Measurements from ENCODE around the gene GPR61.
A peak's percentile ranks its signal among the peaks of the same experiment; 100 is the strongest.

The GPR61 gene

DNA sequence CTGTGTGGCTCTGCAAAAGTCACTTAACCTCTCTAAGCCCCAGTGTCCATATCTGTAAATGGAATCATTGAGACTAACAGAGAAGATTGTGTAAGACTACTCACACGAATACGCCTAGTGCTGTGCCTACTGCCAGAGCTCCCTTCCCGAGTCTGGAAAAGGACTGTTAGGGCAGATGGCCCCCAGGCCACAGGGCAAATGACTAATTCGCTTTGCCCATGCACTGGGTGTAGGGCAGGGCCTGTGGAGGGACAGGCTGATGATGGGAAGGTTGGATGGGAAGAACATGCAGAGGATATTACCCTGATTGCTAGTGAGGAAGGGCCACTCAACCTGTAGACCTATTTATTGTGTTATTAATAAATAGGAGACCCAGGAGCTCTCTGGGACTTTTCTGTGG, 4.2 kb upstream of the GPR61 start:
- WGBS (ENCODE audit: insufficient coverage), result 95% methylated on average over 4 of the region's 4 CpGs
- H3K4me1 ChIP-seq (ENCODE audit: control extremely low read depth in 1 of 4, control insufficient read depth in 4 of 4, insufficient read depth in 4 of 4, low read length in 3 of 4), result peaks cover 0 to 15% (median 5%) of the 10 kb centered on the region in 4 experiments
- no peak overlapping the region for H3K27ac ChIP-seq (ENCODE audit: insufficient read depth in 1 of 2, low read depth in 1 of 2, low read length in 2 of 2, poor library complexity in 1 of 2, severe bottlenecking in 2 of 2)
- CTCF ChIA-PET, result interaction anchor here (1.0 to 26.3 kb wide), 6 partner anchors 7 to 268 kb away, joined by 3 to 1203 read pairs (median 58); partner anchors contain the start of genes AMIGO1, AMPD2, ATXN7L2 and CYB561D1
- no peaks in the 10 kb centered on the region for H3K9me3 ChIP-seq (ENCODE audit: control extremely low read depth in 1 of 5, control insufficient read depth in 4 of 5, insufficient read depth in 2 of 5, low read depth in 1 of 5, low read length in 4 of 5)
- H3K4me3 ChIP-seq (ENCODE audit: control insufficient read depth in 1 of 7, extremely low read depth in 1 of 7, insufficient read depth in 4 of 7, low read depth in 2 of 7, low read length in 6 of 7), result no peak overlapping the region
- POLR2A ChIA-PET, result no interaction called here
- H3K27me3 ChIP-seq (replicated peaks in 2 of 5; ENCODE audit: control insufficient read depth in 4 of 5, insufficient read depth in 5 of 5, low read length in 4 of 5), result no peaks in the 10 kb centered on the region
- DNase-seq, result no peak
- no peaks in the 10 kb centered on the region for H3K36me3 ChIP-seq (ENCODE audit: control insufficient read depth in 4 of 4, insufficient read depth in 4 of 4, low read length in 3 of 4)

DNA sequence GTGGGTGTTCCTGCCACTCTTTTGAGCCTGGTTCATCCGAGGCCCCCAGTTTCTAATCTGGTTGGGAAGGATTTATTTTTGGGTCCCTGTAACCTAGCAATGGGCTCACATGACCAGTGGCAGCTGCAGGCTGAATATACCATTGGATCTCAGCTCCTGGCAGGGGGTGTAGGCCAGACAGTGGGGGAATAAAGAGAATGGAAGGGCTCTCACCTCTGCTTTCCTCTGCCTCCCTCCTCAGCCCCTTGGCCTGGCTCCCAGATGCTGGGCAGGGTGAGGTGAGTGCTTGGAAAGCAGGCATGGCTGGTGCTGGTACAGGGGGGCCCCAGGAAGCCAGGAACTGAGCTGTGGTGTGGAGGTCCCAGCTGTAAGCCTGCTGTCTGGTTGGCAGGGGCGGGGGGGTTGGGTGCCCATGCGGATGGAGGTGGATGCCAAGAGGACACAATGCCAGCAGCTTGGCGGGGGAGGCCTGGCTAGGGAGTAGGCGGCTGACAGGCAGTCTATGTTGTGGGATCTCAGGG, 3.6 kb upstream of the GPR61 start:
- 81% methylated on average over 3 of the region's 5 CpGs for WGBS (ENCODE audit: insufficient coverage)
- Histone ChIP-seq H3K27me3 (replicated peaks in 2 of 5; ENCODE audit: control insufficient read depth in 4 of 5, insufficient read depth in 5 of 5, low read length in 4 of 5) (no peaks in the 10 kb centered on the region), H3K4me1 (ENCODE audit: control extremely low read depth in 1 of 4, control insufficient read depth in 4 of 4, insufficient read depth in 4 of 4, low read length in 3 of 4) (peaks cover 0 to 15% (median 5%) of the 10 kb centered on the region in 4 experiments), H3K4me3 (ENCODE audit: control insufficient read depth in 1 of 7, extremely low read depth in 1 of 7, insufficient read depth in 4 of 7, low read depth in 2 of 7, low read length in 6 of 7) (no peak overlapping the region), H3K9me3 (ENCODE audit: control extremely low read depth in 1 of 5, control insufficient read depth in 4 of 5, insufficient read depth in 2 of 5, low read depth in 1 of 5, low read length in 4 of 5) (no peaks in the 10 kb centered on the region), H3K36me3 (ENCODE audit: control insufficient read depth in 4 of 4, insufficient read depth in 4 of 4, low read length in 3 of 4) (no peaks in the 10 kb centered on the region), H3K27ac (ENCODE audit: insufficient read depth in 1 of 2, low read depth in 1 of 2, low read length in 2 of 2, poor library complexity in 1 of 2, severe bottlenecking in 2 of 2) (no peak overlapping the region)
- ChIA-PET POLR2A (no interaction called here), CTCF (interaction anchor here (1.0 to 26.3 kb wide), 4 partner anchors 6 to 182 kb away, joined by 3 to 1203 read pairs (median 270); partner anchors contain the start of genes AMIGO1, AMPD2, ATXN7L2 and CYB561D1)
- peak in 1 of 3 donors; percentile 7 for DNase-seq

DNA sequence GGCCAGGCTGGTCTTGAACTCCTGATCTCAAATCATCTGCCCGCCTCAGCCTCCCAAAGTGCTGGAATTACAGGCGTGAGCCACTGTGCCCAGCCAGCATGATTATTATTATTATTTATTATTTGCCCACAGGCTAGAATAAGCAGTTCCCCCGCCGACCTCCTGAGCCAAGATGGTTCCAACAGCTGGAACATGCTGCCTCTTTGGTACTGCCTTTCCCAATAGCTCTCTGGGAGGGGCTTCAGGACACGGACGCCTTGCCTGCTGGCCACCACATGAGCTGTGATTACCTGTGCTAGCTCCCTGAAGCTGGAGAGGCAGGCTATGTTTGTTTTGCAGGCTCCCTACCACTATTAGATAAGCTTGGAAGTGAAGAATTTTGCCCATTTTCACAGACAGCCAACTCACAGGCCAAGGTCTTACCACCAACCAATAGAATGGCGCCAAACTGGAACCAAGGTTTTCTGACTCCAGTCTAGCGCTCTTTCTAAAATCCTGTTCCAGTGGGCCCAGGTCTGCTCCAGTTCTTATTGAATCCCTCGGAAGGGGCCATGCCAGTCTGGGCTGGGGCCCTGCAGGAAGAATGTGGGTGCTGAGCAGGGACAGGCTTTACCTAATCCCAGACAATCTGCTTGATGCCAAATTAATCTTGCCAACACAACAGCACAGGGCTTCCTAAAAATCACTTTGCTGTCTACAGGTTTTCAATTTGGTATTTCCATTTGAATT, 2.1 kb upstream of the GPR61 start:
- H3K4me3 ChIP-seq (ENCODE audit: control insufficient read depth in 1 of 7, extremely low read depth in 1 of 7, insufficient read depth in 4 of 7, low read depth in 2 of 7, low read length in 6 of 7), result no peak overlapping the region
- POLR2A ChIA-PET, result no interaction called here
- no peaks in the 10 kb centered on the region for H3K9me3 ChIP-seq (ENCODE audit: control extremely low read depth in 1 of 5, control insufficient read depth in 4 of 5, insufficient read depth in 2 of 5, low read depth in 1 of 5, low read length in 4 of 5)

DNA sequence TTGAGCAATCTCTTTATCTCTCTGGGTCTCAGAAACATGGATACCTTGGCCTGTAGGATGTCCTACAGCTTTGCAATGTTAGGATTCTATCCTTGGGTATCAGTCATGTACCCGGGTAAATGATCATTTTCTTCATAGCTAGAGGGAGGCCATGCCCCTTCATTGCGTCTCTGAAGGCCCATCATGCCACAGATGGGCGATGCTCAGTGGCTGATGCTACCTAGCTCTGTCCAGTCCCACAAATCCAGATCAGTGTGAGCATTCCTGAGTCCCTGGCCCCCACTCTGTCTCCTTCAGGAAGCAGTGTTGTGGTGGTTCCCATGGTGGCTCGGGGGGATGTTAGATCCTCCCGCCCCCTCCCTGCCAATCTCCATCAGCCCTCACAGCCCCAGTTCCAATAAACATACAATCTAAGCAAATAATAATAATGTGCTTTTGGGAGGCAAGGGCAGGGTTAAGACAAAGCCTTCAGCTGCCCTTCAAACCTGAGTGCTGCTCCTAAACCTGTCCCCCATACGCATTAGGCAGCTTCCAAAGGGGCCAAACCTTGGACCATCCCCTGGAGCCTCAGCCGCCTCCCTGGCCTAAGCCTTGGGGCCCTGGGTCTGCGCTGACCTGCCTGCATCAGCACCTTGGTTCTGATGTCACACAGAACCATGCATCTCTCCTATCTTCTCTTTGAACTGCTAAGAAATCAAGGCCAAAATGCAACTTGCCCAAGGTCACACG, 681 bp upstream of the GPR61 start:
- H3K27me3 ChIP-seq (replicated peaks in 2 of 5; ENCODE audit: control insufficient read depth in 4 of 5, insufficient read depth in 5 of 5, low read length in 4 of 5), result peaks cover 0 to 3% (median 0%) of the 10 kb centered on the region in 5 experiments
- H3K4me1 ChIP-seq (ENCODE audit: control extremely low read depth in 1 of 4, control insufficient read depth in 4 of 4, insufficient read depth in 4 of 4, low read length in 3 of 4), result peaks cover 0 to 7% (median 0%) of the 10 kb centered on the region in 4 experiments
- H3K36me3 ChIP-seq (ENCODE audit: control insufficient read depth in 4 of 4, insufficient read depth in 4 of 4, low read length in 3 of 4), result no peaks in the 10 kb centered on the region
- POLR2A ChIA-PET, result no interaction called here
- H3K27ac ChIP-seq (ENCODE audit: insufficient read depth in 1 of 2, low read depth in 1 of 2, low read length in 2 of 2, poor library complexity in 1 of 2, severe bottlenecking in 2 of 2), result no peak overlapping the region
- no peak overlapping the region for H3K4me3 ChIP-seq (ENCODE audit: control insufficient read depth in 1 of 7, extremely low read depth in 1 of 7, insufficient read depth in 4 of 7, low read depth in 2 of 7, low read length in 6 of 7)
- no peaks in the 10 kb centered on the region for H3K9me3 ChIP-seq (ENCODE audit: control extremely low read depth in 1 of 5, control insufficient read depth in 4 of 5, insufficient read depth in 2 of 5, low read depth in 1 of 5, low read length in 4 of 5)
- 100% methylated on average over 7 of the region's 9 CpGs for WGBS (ENCODE audit: insufficient coverage)
- CTCF ChIA-PET, result interaction anchor here (1.1 to 26.3 kb wide), 10 partner anchors 7 to 445 kb away, joined by 3 to 1203 read pairs (median 4); partner anchors contain the start of genes AMIGO1, AMPD2, ATXN7L2 and CYB561D1
- DNase-seq, result no peak

More for the DNA sequence above, 2.1 kb upstream of the GPR61 start:
- H3K36me3 ChIP-seq (ENCODE audit: control insufficient read depth in 4 of 4, insufficient read depth in 4 of 4, low read length in 3 of 4), result no peaks in the 10 kb centered on the region
- peaks cover 0 to 3% (median 0%) of the 10 kb centered on the region in 5 experiments for H3K27me3 ChIP-seq (replicated peaks in 2 of 5; ENCODE audit: control insufficient read depth in 4 of 5, insufficient read depth in 5 of 5, low read length in 4 of 5)
- peaks cover 0 to 9% (median 2%) of the 10 kb centered on the region in 4 experiments for H3K4me1 ChIP-seq (ENCODE audit: control extremely low read depth in 1 of 4, control insufficient read depth in 4 of 4, insufficient read depth in 4 of 4, low read length in 3 of 4)
- no peak overlapping the region for H3K27ac ChIP-seq (ENCODE audit: insufficient read depth in 1 of 2, low read depth in 1 of 2, low read length in 2 of 2, poor library complexity in 1 of 2, severe bottlenecking in 2 of 2)
- CTCF ChIA-PET, result interaction anchor here (1.1 to 26.3 kb wide), 9 partner anchors 5 to 446 kb away, joined by 3 to 1203 read pairs (median 4); partner anchors contain the start of genes AMIGO1, AMPD2, ATXN7L2 and CYB561D1
- no peak for DNase-seq
- WGBS (ENCODE audit: insufficient coverage), result 100% methylated on average over 6 of the region's 9 CpGs

DNA sequence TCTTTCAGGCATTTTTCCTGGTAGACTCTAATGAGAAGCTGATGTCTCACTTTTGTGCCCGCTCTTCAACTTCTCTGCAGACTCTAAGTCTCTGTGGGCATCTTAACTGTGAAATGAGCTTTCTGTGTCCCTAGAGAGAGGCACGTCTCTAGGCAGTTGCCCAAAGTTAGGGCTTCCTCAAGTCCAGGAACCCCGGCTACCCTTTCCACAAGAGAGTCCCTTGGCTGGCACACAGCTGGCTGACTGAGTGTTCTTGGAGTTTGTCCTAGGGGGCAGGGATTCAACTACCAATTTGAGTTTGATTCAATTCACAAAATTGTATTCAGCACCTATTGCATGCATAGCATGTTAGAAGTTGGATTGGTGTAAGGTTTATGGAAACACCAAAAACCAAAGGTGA, 1.4 kb downstream of the GPR61 start:
- ChIA-PET CTCF (interaction anchor here (1.0 to 26.3 kb wide), 8 partner anchors 9 to 443 kb away, joined by 3 to 1203 read pairs (median 58); partner anchors contain the start of genes AHCYL1, AMIGO1, AMPD2 and ATXN7L2), POLR2A (no interaction called here)
- Histone ChIP-seq H3K4me3 (ENCODE audit: control insufficient read depth in 1 of 7, extremely low read depth in 1 of 7, insufficient read depth in 4 of 7, low read depth in 2 of 7, low read length in 6 of 7) (no peak overlapping the region), H3K36me3 (ENCODE audit: control insufficient read depth in 4 of 4, insufficient read depth in 4 of 4, low read length in 3 of 4) (no peaks in the 10 kb centered on the region), H3K27me3 (replicated peaks in 2 of 5; ENCODE audit: control insufficient read depth in 4 of 5, insufficient read depth in 5 of 5, low read length in 4 of 5) (peaks cover 0 to 3% (median 0%) of the 10 kb centered on the region in 5 experiments), H3K9me3 (ENCODE audit: control extremely low read depth in 1 of 5, control insufficient read depth in 4 of 5, insufficient read depth in 2 of 5, low read depth in 1 of 5, low read length in 4 of 5) (no peaks in the 10 kb centered on the region), H3K4me1 (ENCODE audit: control extremely low read depth in 1 of 4, control insufficient read depth in 4 of 4, insufficient read depth in 4 of 4, low read length in 3 of 4) (peaks cover 0 to 3% (median 0%) of the 10 kb centered on the region in 4 experiments), H3K27ac (ENCODE audit: insufficient read depth in 1 of 2, low read depth in 1 of 2, low read length in 2 of 2, poor library complexity in 1 of 2, severe bottlenecking in 2 of 2) (no peak overlapping the region)
- no peak for DNase-seq
- 100% methylated on average over 2 of the region's 3 CpGs for WGBS (ENCODE audit: insufficient coverage)

DNA sequence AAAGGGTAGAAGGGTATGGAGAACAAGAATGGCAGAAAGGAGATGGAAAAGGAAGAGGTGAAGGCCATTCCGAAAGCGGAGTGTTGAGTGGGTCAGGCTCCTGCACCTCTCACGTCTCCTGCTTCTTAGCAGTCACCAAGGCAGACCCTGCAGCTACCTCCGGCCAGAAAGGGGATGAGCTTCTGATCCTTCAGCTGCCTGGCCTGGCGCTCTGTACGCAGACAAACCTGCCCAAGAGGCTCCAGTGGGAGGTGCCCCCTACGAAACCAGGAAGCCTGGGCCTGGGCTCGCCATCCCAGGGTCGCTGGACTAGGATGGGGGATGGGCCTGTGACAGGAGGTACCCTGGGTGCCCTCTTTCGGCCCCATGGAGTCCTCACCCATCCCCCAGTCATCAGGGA, 3.0 kb downstream of the GPR61 start:
- POLR2A ChIA-PET, result no interaction called here
- 97% methylated on average over 9 of the region's 10 CpGs for WGBS (ENCODE audit: insufficient coverage)
- CTCF ChIA-PET, result interaction anchor here (1.9 to 26.3 kb wide), 5 partner anchors 10 to 231 kb away, joined by 5 to 1203 read pairs (median 121); partner anchors contain the start of genes AMIGO1, AMPD2, ATXN7L2 and CYB561D1

More for the DNA sequence above, 3.0 kb downstream of the GPR61 start:
- peaks cover 13% of the 10 kb centered on the region in 4 experiments for H3K4me1 ChIP-seq (ENCODE audit: control extremely low read depth in 1 of 4, control insufficient read depth in 4 of 4, insufficient read depth in 4 of 4, low read length in 3 of 4)
- no peak for DNase-seq
- no peaks in the 10 kb centered on the region for H3K9me3 ChIP-seq (ENCODE audit: control extremely low read depth in 1 of 5, control insufficient read depth in 4 of 5, insufficient read depth in 2 of 5, low read depth in 1 of 5, low read length in 4 of 5)
- H3K27ac ChIP-seq (ENCODE audit: insufficient read depth in 1 of 2, low read depth in 1 of 2, low read length in 2 of 2, poor library complexity in 1 of 2, severe bottlenecking in 2 of 2), result no peak overlapping the region
- H3K27me3 ChIP-seq (replicated peaks in 2 of 5; ENCODE audit: control insufficient read depth in 4 of 5, insufficient read depth in 5 of 5, low read length in 4 of 5), result peaks cover 0 to 3% (median 0%) of the 10 kb centered on the region in 5 experiments
- H3K4me3 ChIP-seq (ENCODE audit: control insufficient read depth in 1 of 7, extremely low read depth in 1 of 7, insufficient read depth in 4 of 7, low read depth in 2 of 7, low read length in 6 of 7), result no peak overlapping the region
- H3K36me3 ChIP-seq (ENCODE audit: control insufficient read depth in 4 of 4, insufficient read depth in 4 of 4, low read length in 3 of 4), result no peaks in the 10 kb centered on the region
